ENCODE data around the gene TCL1B. TPM values are rescaled to one million over a fixed set of nuclear protein-coding genes. Genes with fewer than 3 reads are reported as not detected.

Gene TCL1B
- total RNA-seq, 2 donors from 2014 or later, result not detected

DNA sequence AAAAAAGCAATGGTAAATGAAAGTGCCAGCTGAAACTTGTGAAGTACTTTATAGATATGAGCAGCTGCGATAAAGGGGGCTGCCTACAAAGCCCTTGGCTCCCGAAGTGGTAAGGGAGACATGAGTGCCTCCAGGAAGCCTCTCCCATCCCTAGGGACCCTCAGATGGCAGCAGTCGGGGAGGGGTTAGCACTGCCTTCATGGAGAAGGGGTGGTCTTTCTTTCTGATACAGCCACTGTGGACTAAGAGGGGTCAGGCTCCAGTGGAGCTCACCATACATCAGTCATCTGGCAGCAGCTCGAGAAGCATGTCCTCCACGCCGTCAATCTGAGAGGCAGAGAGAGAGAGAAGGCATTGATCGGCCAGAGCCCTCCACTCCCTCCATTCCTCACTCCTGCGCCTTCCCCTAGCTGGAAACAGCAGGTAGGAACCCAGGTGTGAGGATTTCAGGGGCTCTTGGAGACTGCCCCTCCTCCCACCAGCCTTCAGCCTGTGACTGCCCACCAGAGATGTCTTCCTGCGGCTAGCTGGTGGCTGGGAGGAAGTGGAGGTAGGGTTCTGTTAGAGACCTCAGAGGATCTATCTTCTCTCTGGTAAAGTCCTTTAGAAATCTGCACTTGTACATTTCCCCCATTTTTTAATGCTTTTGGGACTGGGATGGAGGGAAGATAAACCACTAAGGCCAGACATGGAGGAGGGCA, 25.4 kb downstream of the TCL1B start:
- no peak overlapping the region for H3K27ac ChIP-seq
- H3K27me3 ChIP-seq, result no peaks in the 10 kb centered on the region
- TF ChIP-seq, protein P1, sequence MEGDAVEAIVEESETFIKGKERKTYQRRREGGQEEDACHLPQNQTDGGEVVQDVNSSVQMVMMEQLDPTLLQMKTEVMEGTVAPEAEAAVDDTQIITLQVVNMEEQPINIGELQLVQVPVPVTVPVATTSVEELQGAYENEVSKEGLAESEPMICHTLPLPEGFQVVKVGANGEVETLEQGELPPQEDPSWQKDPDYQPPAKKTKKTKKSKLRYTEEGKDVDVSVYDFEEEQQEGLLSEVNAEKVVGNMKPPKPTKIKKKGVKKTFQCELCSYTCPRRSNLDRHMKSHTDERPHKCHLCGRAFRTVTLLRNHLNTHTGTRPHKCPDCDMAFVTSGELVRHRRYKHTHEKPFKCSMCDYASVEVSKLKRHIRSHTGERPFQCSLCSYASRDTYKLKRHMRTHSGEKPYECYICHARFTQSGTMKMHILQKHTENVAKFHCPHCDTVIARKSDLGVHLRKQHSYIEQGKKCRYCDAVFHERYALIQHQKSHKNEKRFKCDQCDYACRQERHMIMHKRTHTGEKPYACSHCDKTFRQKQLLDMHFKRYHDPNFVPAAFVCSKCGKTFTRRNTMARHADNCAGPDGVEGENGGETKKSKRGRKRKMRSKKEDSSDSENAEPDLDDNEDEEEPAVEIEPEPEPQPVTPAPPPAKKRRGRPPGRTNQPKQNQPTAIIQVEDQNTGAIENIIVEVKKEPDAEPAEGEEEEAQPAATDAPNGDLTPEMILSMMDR (IDR thresholded peaks at IDR 0.05), result no peak
- intact Hi-C loops (cut with DNase I), result no loop called here
- H3K9ac ChIP-seq (ENCODE audit: low read depth in 2 of 2, low read length in 2 of 2), result no peak overlapping the region
- no peaks in the 10 kb centered on the region for H3K9me3 ChIP-seq
- H3K4me1 ChIP-seq, result no peaks in the 10 kb centered on the region
- DNase-seq, result no peak
- no peaks in the 10 kb centered on the region for H3K36me3 ChIP-seq
- no peak overlapping the region for H3K4me3 ChIP-seq

DNA sequence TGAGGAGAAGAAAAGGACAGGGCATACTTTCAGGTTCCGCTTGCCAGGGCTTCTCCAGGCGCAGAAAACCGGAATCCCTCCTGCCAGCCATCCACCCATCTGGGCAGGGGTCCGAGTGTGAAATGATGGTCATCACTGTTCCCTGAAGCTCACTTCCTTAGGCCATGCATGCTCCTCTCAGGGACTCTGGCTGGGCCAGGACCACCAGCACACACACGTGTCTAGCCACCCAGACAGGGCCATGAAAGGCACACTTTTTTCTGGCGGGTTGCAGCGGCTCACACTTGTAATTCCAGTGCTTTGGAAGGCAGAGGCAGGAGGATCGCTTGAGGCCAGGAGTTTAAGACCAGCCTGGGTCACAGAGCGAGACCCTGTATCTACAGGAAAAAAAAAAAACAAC, 26.2 kb downstream of the TCL1B start:
- TF ChIP-seq, protein P1 (IDR thresholded peaks at IDR 0.05), result no peak
- Histone ChIP-seq H3K27ac (no peak overlapping the region), H3K36me3 (no peaks in the 10 kb centered on the region), H3K27me3 (no peaks in the 10 kb centered on the region), H3K9ac (ENCODE audit: low read depth in 2 of 2, low read length in 2 of 2) (no peak overlapping the region), H3K4me3 (no peak overlapping the region), H3K4me1 (no peaks in the 10 kb centered on the region), H3K9me3 (no peaks in the 10 kb centered on the region)
- no peak for DNase-seq
- intact Hi-C loops (cut with DNase I), result no loop called here

DNA sequence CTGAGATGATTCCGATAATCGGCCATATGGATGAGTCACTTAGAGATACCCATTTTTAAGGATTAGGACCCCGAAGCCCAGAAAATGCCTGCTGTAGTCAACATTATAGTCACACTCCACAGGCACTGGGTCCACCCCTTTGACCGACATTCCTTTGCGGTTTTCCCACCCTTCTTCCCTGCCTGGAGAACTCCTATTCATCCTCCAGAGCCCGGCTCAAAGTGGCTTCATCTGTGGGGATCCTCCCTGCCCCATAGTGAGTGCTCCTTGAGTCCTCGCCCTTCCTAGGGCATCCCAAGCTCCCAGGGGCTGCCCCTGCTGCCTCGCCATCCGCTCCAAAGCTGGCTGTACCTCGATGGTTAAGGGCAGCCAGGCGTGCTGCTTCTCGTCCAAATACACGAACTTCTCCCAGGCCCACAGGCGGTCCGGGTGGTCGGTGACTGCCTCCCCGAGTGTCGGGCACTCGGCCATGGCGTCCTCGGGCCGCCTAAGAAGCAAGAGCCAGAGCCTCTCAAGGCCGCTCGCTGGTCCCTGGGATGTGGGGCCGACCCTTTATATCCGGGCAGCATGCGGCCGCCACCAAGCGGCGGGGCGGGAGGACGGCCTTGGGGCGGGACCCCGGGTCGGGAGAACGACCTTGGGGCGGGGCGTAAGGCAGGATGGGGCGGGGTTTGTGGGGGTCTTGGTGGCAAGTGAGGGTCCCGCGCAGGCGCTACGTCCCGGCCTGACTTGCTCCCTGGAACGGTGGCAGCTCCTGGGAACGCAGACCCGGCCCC, 27.6 kb downstream of the TCL1B start, which contains the start of gene TCL1A:
Gene TCL1A, minus strand, starts transcription at position 530 of the 776 bp plus-strand sequence. Its CDS starts 59 bp downstream, at position 471.
- intact Hi-C loops (cut with DNase I), result no loop called here
- TF ChIP-seq, protein P1 (IDR thresholded peaks at IDR 0.05), result no peak
- Histone ChIP-seq H3K9me3 (no peaks in the 10 kb centered on the region), H3K4me3 (no peak within 1 kb of the TSS), H3K36me3 (no peaks in the 10 kb centered on the region), H3K4me1 (no peaks in the 10 kb centered on the region), H3K9ac (ENCODE audit: low read depth in 2 of 2, low read length in 2 of 2) (no peak within 1 kb of the TSS), H3K27ac (no peak within 1 kb of the TSS), H3K27me3 (no peaks in the 10 kb centered on the region)
- no peak for DNase-seq

DNA sequence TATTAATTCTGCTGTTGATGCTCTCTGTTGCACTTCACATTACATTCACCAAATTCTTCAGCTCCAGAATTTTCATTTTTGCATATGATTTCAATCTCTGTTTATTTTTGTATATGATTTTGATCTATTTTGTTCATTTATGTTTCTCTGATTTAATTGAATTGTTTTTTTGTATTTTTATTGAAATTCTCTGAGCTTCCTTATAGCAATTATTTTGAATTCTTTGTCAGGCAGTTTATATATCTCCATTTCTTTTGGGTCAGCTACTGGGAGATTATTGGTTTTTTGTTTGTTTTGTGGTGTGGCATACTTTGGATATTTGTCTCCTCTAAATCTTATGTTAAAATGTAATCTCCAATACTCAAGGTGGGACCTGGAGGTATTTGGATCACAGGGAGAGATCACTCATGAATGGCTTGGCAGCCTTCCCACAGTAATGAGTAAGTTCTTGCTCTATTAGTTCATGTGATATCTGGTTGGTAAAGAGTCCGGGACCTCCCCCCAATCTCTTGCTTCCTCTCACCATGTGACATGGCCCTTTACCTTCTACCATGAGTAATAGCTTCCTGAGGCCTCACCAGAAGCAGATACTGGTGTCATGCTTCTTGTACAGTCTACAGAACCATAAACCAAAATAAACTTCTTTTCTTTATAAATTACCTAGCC, 36.4 kb downstream of the TCL1B start:
- TF ChIP-seq, protein P1 (IDR thresholded peaks at IDR 0.05), result no peak
- H3K4me3 ChIP-seq, result no peak overlapping the region
- no peaks in the 10 kb centered on the region for H3K9me3 ChIP-seq
- no peaks in the 10 kb centered on the region for H3K4me1 ChIP-seq
- no peak overlapping the region for H3K27ac ChIP-seq
- no peak for DNase-seq
- no peaks in the 10 kb centered on the region for H3K36me3 ChIP-seq
- no peak overlapping the region for H3K9ac ChIP-seq (ENCODE audit: low read depth in 2 of 2, low read length in 2 of 2)
- H3K27me3 ChIP-seq, result no peaks in the 10 kb centered on the region
- intact Hi-C loops (cut with DNase I), result no loop called here

DNA sequence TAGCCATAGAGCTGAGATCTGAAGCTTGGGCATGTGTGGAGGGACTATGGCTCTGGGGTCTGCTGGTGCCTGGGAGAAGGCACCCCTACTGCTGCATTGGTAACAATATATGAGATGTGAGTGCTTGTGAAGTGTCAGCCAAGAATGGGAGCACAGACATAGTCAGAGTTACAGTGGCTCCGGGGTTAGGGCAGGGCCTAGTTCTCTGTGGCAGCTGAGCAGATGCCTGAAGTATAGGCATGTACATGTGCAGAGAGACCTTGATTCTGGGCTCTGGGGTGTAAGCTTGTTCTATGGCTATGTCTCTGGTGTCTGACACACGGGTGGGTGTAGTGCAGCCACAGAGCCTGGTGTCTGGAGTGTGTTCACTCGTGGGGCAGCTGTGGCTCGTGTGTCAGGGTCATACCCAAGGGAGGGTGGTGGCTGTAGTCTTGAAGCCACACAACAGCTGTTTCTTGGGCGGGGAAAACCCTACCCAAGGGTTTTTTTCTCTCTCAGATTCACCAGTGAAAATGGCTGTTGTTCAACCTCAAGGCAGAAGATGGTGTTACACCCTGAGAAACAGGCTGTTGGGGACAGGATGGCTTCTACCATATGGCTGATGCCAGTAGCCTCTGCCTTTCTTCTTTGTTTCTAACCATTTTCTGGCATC, 39.6 kb downstream of the TCL1B start:
- H3K36me3 ChIP-seq, result no peaks in the 10 kb centered on the region
- H3K4me1 ChIP-seq, result no peaks in the 10 kb centered on the region
- no peaks in the 10 kb centered on the region for H3K27me3 ChIP-seq
- TF ChIP-seq, protein P1 (IDR thresholded peaks at IDR 0.05), result no peak
- no peaks in the 10 kb centered on the region for H3K9me3 ChIP-seq
- no peak for DNase-seq
- no peak overlapping the region for H3K27ac ChIP-seq
- no peak overlapping the region for H3K4me3 ChIP-seq
- intact Hi-C loops (cut with DNase I), result no loop called here
- H3K9ac ChIP-seq (ENCODE audit: low read depth in 2 of 2, low read length in 2 of 2), result no peak overlapping the region
